H9 (cell line): Measurements from ENCODE around the gene CEP152. TPM values are rescaled to one million over a fixed set of nuclear protein-coding genes. Genes with fewer than 3 reads are reported as not detected.

Source experiments
- DNase-seq: peaks from one replicate; pipeline ENCODE4 v3.0.0-alpha.2; 2017
- H2AFZ ChIP-seq: one replicate; pipeline ENCODE4 v1.6.1; 2013; ENCODE audit warnings: mild to moderate bottlenecking, low read length, control low read depth, moderate library complexity
- H2AK5ac ChIP-seq: 2 replicates; pipeline ENCODE4 v1.6.1; 2013; ENCODE audit warnings: low read length, control low read depth, mixed read lengths; ENCODE audit not compliant: insufficient read length
- H2BK120ac ChIP-seq: one replicate; pipeline ENCODE4 v1.6.1; 2013; ENCODE audit warnings: low read depth, mild to moderate bottlenecking, low read length, control low read depth, inconsistent platforms; ENCODE audit not compliant: poor library complexity, severe bottlenecking
- H2BK12ac ChIP-seq: 2 replicates; pipeline ENCODE4 v1.6.1; 2013; ENCODE audit warnings: low read length, control low read depth, mixed read lengths, low read depth; ENCODE audit not compliant: insufficient read length
- H2BK15ac ChIP-seq: 2 replicates; pipeline ENCODE4 v1.6.1; 2013; ENCODE audit warnings: low read depth, low read length, control low read depth
- H2BK20ac ChIP-seq: one replicate; pipeline ENCODE4 v1.6.1; 2013; ENCODE audit warnings: low read depth, mild to moderate bottlenecking, low read length, control low read depth, inconsistent platforms; ENCODE audit not compliant: poor library complexity, severe bottlenecking
- H2BK5ac ChIP-seq: 2 replicates; pipeline ENCODE4 v1.6.1; 2013; ENCODE audit warnings: low read length, control low read depth, mixed read lengths; ENCODE audit not compliant: insufficient read length
- H3K14ac ChIP-seq: 2 replicates; pipeline ENCODE4 v1.6.1; 2013; ENCODE audit warnings: low read length, control low read depth; ENCODE audit not compliant: insufficient read depth
- H3K18ac ChIP-seq: 2 replicates; pipeline ENCODE4 v1.6.1; 2013; ENCODE audit warnings: low read depth, mild to moderate bottlenecking, mixed read lengths, low read length, control low read depth; ENCODE audit not compliant: insufficient read length
- H3K23ac ChIP-seq: 2 replicates; pipeline ENCODE4 v1.6.1; 2013; ENCODE audit warnings: low read length, control low read depth, mixed read lengths, low read depth; ENCODE audit not compliant: insufficient read length
- H3K23me2 ChIP-seq: 2 replicates; pipeline ENCODE4 v1.6.1; 2013; ENCODE audit warnings: low read depth, mild to moderate bottlenecking, mixed read lengths, low read length, control low read depth; ENCODE audit not compliant: insufficient read length, poor library complexity, severe bottlenecking
- H3K27ac ChIP-seq: 2 replicates; pipeline ENCODE4 v1.5.1; 2013; ENCODE audit warnings: low read length, control low read depth, mixed read lengths, low read depth; ENCODE audit not compliant: insufficient read length
- H3K27me3 ChIP-seq: 2 replicates; pipeline ENCODE4 v1.6.1; 2013; ENCODE audit warnings: low read length, control low read depth, inconsistent platforms; ENCODE audit not compliant: insufficient read depth
- H3K4ac ChIP-seq: 2 replicates; pipeline ENCODE4 v1.6.1; 2013; ENCODE audit warnings: low read depth, mild to moderate bottlenecking, control low read depth, inconsistent platforms, low read length, moderate library complexity
- H3K4me1 ChIP-seq: 2 replicates; pipeline ENCODE4 v1.6.1; 2013; ENCODE audit warnings: low read length, control low read depth, inconsistent platforms; ENCODE audit not compliant: insufficient read depth
- H3K4me2 ChIP-seq: 2 replicates; pipeline ENCODE4 v1.6.1; 2013; ENCODE audit warnings: low read length, control low read depth, mixed read lengths; ENCODE audit not compliant: insufficient read length, insufficient read depth
- H3K56ac ChIP-seq: 2 replicates; pipeline ENCODE4 v1.6.1; 2013; ENCODE audit warnings: low read depth, mild to moderate bottlenecking, mixed read lengths, low read length, control low read depth; ENCODE audit not compliant: insufficient read length
- H3K79me1 ChIP-seq: 2 replicates; pipeline ENCODE4 v1.6.1; 2013; ENCODE audit warnings: low read depth, mild to moderate bottlenecking, moderate library complexity, low read length, control low read depth, inconsistent platforms; ENCODE audit not compliant: insufficient read depth, poor library complexity, severe bottlenecking
- H3K79me2 ChIP-seq: 2 replicates; pipeline ENCODE4 v1.6.1; 2013; ENCODE audit warnings: low read length, control low read depth, inconsistent platforms; ENCODE audit not compliant: insufficient read depth
- H3K9ac ChIP-seq: 2 replicates; pipeline ENCODE4 v1.6.1; 2013; ENCODE audit warnings: low read length, control low read depth, mixed read lengths; ENCODE audit not compliant: insufficient read length; ENCODE audit errors: extremely low read depth
- H3K9me3 ChIP-seq: one replicate; pipeline ENCODE4 v1.6.1; 2013; ENCODE audit warnings: low read depth, low read length, inconsistent platforms; ENCODE audit not compliant: control insufficient read depth
- H3T11ph ChIP-seq: one replicate; pipeline ENCODE4 v1.6.1; 2013; ENCODE audit warnings: mild to moderate bottlenecking, low read length, control low read depth, inconsistent platforms
- H4K20me1 ChIP-seq: one replicate; pipeline ENCODE4 v1.6.1; 2013; ENCODE audit not compliant: control insufficient read depth, insufficient read length, insufficient read depth
- H4K5ac ChIP-seq: 2 replicates; pipeline ENCODE4 v1.6.1; 2013; ENCODE audit warnings: low read depth, mild to moderate bottlenecking, mixed read lengths, low read length, control low read depth; ENCODE audit not compliant: insufficient read length
- H4K8ac ChIP-seq: replicated peaks from 2 replicates; pipeline ENCODE4 v1.6.1; 2013; ENCODE audit warnings: low read length, control low read depth, mixed read lengths, low read depth; ENCODE audit not compliant: insufficient read length
- H4K91ac ChIP-seq: 2 replicates; pipeline ENCODE4 v1.6.1; 2013; ENCODE audit warnings: low read depth, mild to moderate bottlenecking, moderate library complexity, mixed read lengths, low read length, control low read depth; ENCODE audit not compliant: insufficient read length
- H3K27ac Mint-ChIP-seq, 3 experiments: 2 replicates in 2 of 3; 3 replicates in 1 of 3; pipeline ENCODE4 v1.8.0; 2020 to 2021; ENCODE audit warnings: mixed read lengths in 3 of 3, mild to moderate bottlenecking in 1 of 3, moderate library complexity in 1 of 3
- H3K27me3 Mint-ChIP-seq: 2 replicates; pipeline ENCODE4 v1.8.0; 2021; ENCODE audit warnings: low read depth, mild to moderate bottlenecking, moderate library complexity, mixed read lengths
- H3K36me3 Mint-ChIP-seq, 3 experiments: 2 replicates in 2 of 3; 3 replicates in 1 of 3; pipeline ENCODE4 v1.8.0; 2020 to 2021; ENCODE audit warnings: low read depth in 3 of 3, mixed read lengths in 3 of 3; ENCODE audit not compliant: insufficient read depth in 1 of 3
- H3K4me1 Mint-ChIP-seq, 2 experiments: 2 replicates each; pipeline ENCODE4 v1.8.0; 2020; ENCODE audit warnings: mixed read lengths in 2 of 2
- H3K4me3 Mint-ChIP-seq, 2 experiments: 2 replicates in 1 of 2; 3 replicates in 1 of 2; pipeline ENCODE4 v1.8.0; 2020 to 2021; ENCODE audit warnings: mild to moderate bottlenecking in 2 of 2, mixed read lengths in 2 of 2, moderate library complexity in 1 of 2
- H3K9me3 Mint-ChIP-seq, 2 experiments: 2 replicates in 1 of 2; 3 replicates in 1 of 2; pipeline ENCODE4 v1.8.0; 2020; ENCODE audit warnings: mild to moderate bottlenecking in 2 of 2, mixed read lengths in 2 of 2, moderate library complexity in 1 of 2
- WGBS: extraction: QIAGEN DNeasy Blood & Tissue Kit; methylation state at CpG from one replicate; pipeline ENCODE4 v1.1.7; 2013; ENCODE audit warnings: missing lambda C conversion rate, low lambda C conversion rate, mixed read lengths; ENCODE audit not compliant: insufficient read length; ENCODE audit errors: extremely low coverage; 5-methylcytosine and 5-hydroxymethylcytosine counted together
- total RNA-seq: library from RNA; stranded (reverse); gene quantifications from 2 replicates; pipeline ENCODE4 v1.2.1, GENCODE V29; 2021
- TF ChIP-seq, protein P1 (sequence below): fragments of 200-600 bp; sonication (generic); conservative IDR thresholded peaks from 3 replicates; pipeline ENCODE4 v1.8.0; 2021; ENCODE audit warnings: antibody characterized with exemption, mild to moderate bottlenecking

Gene CEP152
- total RNA-seq, 1 experiment from 2014 or later: 10.9 TPM

DNA sequence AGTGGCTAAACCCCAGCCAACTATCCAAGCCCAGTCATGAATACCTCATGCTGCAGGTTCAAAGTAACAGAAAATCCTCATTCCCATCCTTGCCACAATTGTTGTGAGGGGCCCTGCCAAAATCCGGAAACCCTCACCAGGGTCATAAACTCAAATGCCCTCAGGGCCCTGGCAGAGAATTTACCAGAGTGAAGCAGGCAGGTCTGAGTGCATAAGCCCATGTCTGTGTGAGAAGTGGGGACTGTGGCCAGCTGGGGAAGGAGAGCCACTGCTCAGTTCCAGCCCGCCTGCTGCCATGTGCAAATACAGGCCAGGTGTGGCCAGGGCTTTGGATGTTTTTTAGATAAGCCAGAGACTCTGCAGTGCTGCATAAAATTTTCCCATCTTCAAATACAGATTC lies 7.0 kb downstream of the CEP152 start:
- H3K4me1 Mint-ChIP-seq: peaks cover 13 to 34% of the 10 kb centered on the region in 2 experiments
- H3K27ac Mint-ChIP-seq: no peak overlapping the region
- H3K27ac ChIP-seq: no peak overlapping the region
- no peak for DNase-seq
- no peak overlapping the region for H3K4ac ChIP-seq
- no peak overlapping the region for H3K4me2 ChIP-seq
- H3K23me2 ChIP-seq: no peaks in the 10 kb centered on the region
- peaks cover 4% of the 10 kb centered on the region for H3K79me1 ChIP-seq
- no peak overlapping the region for H3K18ac ChIP-seq
- peaks cover 2% of the 10 kb centered on the region; the same call in 1 of the 2 replicates for H3K4me1 ChIP-seq
- no peak overlapping the region for H4K8ac ChIP-seq
- no peak overlapping the region for H2AK5ac ChIP-seq
- H3K14ac ChIP-seq: no peak overlapping the region
- no peaks in the 10 kb centered on the region for H3K79me2 ChIP-seq
- H3K27me3 Mint-ChIP-seq: no peaks in the 10 kb centered on the region
- no peak overlapping the region for H3T11ph ChIP-seq
- no peaks in the 10 kb centered on the region; a peak in 1 of 7 replicates for H3K36me3 Mint-ChIP-seq
- H3K56ac ChIP-seq: no peak overlapping the region
- H2BK20ac ChIP-seq: no peak overlapping the region
- no CpG with 5 or more reads among the region's 2 CpGs for WGBS
- H4K91ac ChIP-seq: no peak overlapping the region
- H3K27me3 ChIP-seq: no peaks in the 10 kb centered on the region
- no peak overlapping the region for H3K4me3 Mint-ChIP-seq
- no peak overlapping the region for H2BK120ac ChIP-seq
- H3K9me3 ChIP-seq: no peaks in the 10 kb centered on the region
- H3K9ac ChIP-seq: no peak overlapping the region
- H2BK12ac ChIP-seq: no peak overlapping the region
- no peaks in the 10 kb centered on the region for H4K20me1 ChIP-seq
- no peak overlapping the region for H2BK5ac ChIP-seq
- H2AFZ ChIP-seq: no peak overlapping the region
- no peak overlapping the region for H4K5ac ChIP-seq
- TF ChIP-seq, protein P1, sequence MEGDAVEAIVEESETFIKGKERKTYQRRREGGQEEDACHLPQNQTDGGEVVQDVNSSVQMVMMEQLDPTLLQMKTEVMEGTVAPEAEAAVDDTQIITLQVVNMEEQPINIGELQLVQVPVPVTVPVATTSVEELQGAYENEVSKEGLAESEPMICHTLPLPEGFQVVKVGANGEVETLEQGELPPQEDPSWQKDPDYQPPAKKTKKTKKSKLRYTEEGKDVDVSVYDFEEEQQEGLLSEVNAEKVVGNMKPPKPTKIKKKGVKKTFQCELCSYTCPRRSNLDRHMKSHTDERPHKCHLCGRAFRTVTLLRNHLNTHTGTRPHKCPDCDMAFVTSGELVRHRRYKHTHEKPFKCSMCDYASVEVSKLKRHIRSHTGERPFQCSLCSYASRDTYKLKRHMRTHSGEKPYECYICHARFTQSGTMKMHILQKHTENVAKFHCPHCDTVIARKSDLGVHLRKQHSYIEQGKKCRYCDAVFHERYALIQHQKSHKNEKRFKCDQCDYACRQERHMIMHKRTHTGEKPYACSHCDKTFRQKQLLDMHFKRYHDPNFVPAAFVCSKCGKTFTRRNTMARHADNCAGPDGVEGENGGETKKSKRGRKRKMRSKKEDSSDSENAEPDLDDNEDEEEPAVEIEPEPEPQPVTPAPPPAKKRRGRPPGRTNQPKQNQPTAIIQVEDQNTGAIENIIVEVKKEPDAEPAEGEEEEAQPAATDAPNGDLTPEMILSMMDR: no peak
- H3K9me3 Mint-ChIP-seq: no peaks in the 10 kb centered on the region
- no peak overlapping the region for H2BK15ac ChIP-seq
- no peak overlapping the region for H3K23ac ChIP-seq
